Stomach (tissue), 4 donors: ENCODE results near the gene ZNF354C.

Source experiments
- CTCF ChIP-seq, 7 experiments: fragments of 450-650 bp in 4 of 7; fragments of 200-600 bp in 3 of 7; sonication (generic) in 3 of 7; IDR thresholded peaks; one replicate each; pipeline ENCODE4 v1.5.1; 2016 to 2019; ENCODE audit warnings: antibody characterized with exemption in 7 of 7, control low read depth in 2 of 7, mild to moderate bottlenecking in 1 of 7
- POLR2A ChIP-seq, 4 donors: fragments of 450-650 bp; IDR thresholded peaks; one replicate each; pipeline ENCODE4 v1.6.1; 2016; ENCODE audit warnings: antibody characterized with exemption in 4 of 4, control low read depth in 2 of 4, mild to moderate bottlenecking in 1 of 4, moderate library complexity in 1 of 4
- POLR2AphosphoS5 ChIP-seq, 3 donors: sonication (generic); formaldehyde crosslinking; IDR thresholded peaks; one replicate each; pipeline ENCODE4 v1.6.1; 2016; ENCODE audit warnings: antibody characterized with exemption in 3 of 3

GRCh38 chr5:179113143-179113530, 53.0 kb downstream of the ZNF354C start:
- TF ChIP-seq CTCF (IDR thresholded peaks at IDR 0.05) (no peak), POLR2AphosphoS5 (IDR thresholded peaks at IDR 0.05) (no peak), POLR2A (IDR thresholded peaks at IDR 0.05) (no peak)
